Transverse colon (tissue), 4 donors: ENCODE measurements around the gene ZNF775. TPM values are rescaled to one million over a fixed set of nuclear protein-coding genes. Genes with fewer than 3 reads are reported as not detected.

ENCODE experiments used
- DNase-seq: peaks from one replicate; pipeline ENCODE4 v3.0.0-alpha.2; 2019
- H3K27ac ChIP-seq, 4 donors: fragments of 200-600 bp; sonication (generic); 2 replicates each; pipeline ENCODE4 v1.5.1; 2016 to 2018; ENCODE audit warnings: inconsistent platforms in 4 of 4
- H3K27me3 ChIP-seq: fragments of 200-600 bp; sonication (generic); 2 replicates; pipeline ENCODE4 v1.5.1; 2017; ENCODE audit warnings: inconsistent platforms
- H3K36me3 ChIP-seq, 4 donors: fragments of 200-600 bp; sonication (generic); 2 replicates each; pipeline ENCODE4 v1.5.1; 2017 to 2019; ENCODE audit warnings: inconsistent platforms in 4 of 4
- H3K4me1 ChIP-seq, 4 donors: fragments of 200-600 bp; sonication (generic); 2 replicates each; pipeline ENCODE4 v1.5.1; 2017 to 2020; ENCODE audit warnings: inconsistent platforms in 4 of 4
- H3K4me3 ChIP-seq, 4 donors: fragments of 200-600 bp; sonication (generic); 1 replicate in 1 of 4; 2 replicates in 3 of 4; pipeline versions ENCODE4 v1.5.1 to v1.6.1; 2017 to 2019; ENCODE audit warnings: inconsistent platforms in 4 of 4
- H3K9me3 ChIP-seq, 2 donors: fragments of 200-600 bp; sonication (generic); 2 replicates each; pipeline ENCODE4 v1.5.1; 2017 to 2019; ENCODE audit warnings: inconsistent platforms in 2 of 2
- CTCF ChIP-seq, 5 experiments: fragments of 200-600 bp in 3 of 5; fragments of 450-650 bp in 2 of 5; sonication (generic) in 3 of 5; IDR thresholded peaks; 1 replicate in 2 of 5; 2 replicates in 3 of 5; pipeline ENCODE4 v1.5.1; 2016 to 2017; ENCODE audit warnings: antibody characterized with exemption in 5 of 5, inconsistent platforms in 3 of 5, mild to moderate bottlenecking in 2 of 5, moderate library complexity in 1 of 5
- EP300 ChIP-seq: sonication (generic); formaldehyde crosslinking; IDR thresholded peaks from one replicate; pipeline ENCODE4 v1.6.1; 2017; ENCODE audit warnings: antibody characterized with exemption, low read depth
- POLR2A ChIP-seq: fragments of 450-650 bp; IDR thresholded peaks from one replicate; pipeline ENCODE4 v1.6.1; 2016; ENCODE audit warnings: antibody characterized with exemption, mild to moderate bottlenecking, moderate library complexity
- POLR2AphosphoS5 ChIP-seq, 3 donors: sonication (generic); formaldehyde crosslinking; IDR thresholded peaks; one replicate each; pipeline ENCODE4 v1.6.1; 2016; ENCODE audit warnings: antibody characterized with exemption in 3 of 3
- WGBS, 2 donors: methylation state at CpG; one replicate each; pipeline ENCODE4 v1.1.5; 2018; ENCODE audit warnings: low coverage in 1 of 2; 5-methylcytosine and 5-hydroxymethylcytosine counted together
- in situ Hi-C, 4 donors: fragments of 200-750 bp; cut with MboI; loops; one replicate each; pipeline versions ENCODE4 v1.15.0 to v1.15.1; 2017; ENCODE audit warnings: low sequenced_read_pairs in 3 of 4, low pct_ligation_motif_present in 1 of 4, low pct_unique_long_range_greater_than_20kb in 1 of 4
- intact Hi-C: fragments of 100-400 bp; cut with DNase I; formaldehyde crosslinking; loops from one replicate; pipeline ENCODE4 v1.15.1; 2023; ENCODE audit warnings: low total_unique reads
- total RNA-seq, 4 donors: library from RNA; depleted of rRNA; stranded (reverse); fragments of >200 nt; gene quantifications; one replicate each; pipeline ENCODE4 v1.1.0, GENCODE V29; 2016

ZNF775 gene
- total RNA-seq, 4 donors from 2014 or later, result 8.9 to 75.2 (median 15.2) TPM

GRCh38 chr7:150360363-150361058, 18.6 kb upstream of the ZNF775 start:
- no peak for DNase-seq
- no peaks in the 10 kb centered on the region for H3K9me3 ChIP-seq
- no peaks in the 10 kb centered on the region for H3K27me3 ChIP-seq
- 68 to 69% methylated on average over 5 of the region's 5 CpGs for WGBS, 2 donors
- H3K27ac ChIP-seq, result no peak overlapping the region
- intact Hi-C loops (no loop called here), in situ Hi-C loops (no loop called here)
- peaks cover 0 to 14% (median 8%) of the 10 kb centered on the region in 4 donors for H3K4me1 ChIP-seq
- H3K4me3 ChIP-seq, result no peak overlapping the region
- no peaks in the 10 kb centered on the region for H3K36me3 ChIP-seq
- no peak for TF ChIP-seq POLR2AphosphoS5 (IDR thresholded peaks at IDR 0.05)
- TF ChIP-seq EP300, result no peak
- no peak for TF ChIP-seq POLR2A
- no peak for TF ChIP-seq CTCF (IDR thresholded peaks at IDR 0.05)

- no peaks in the 10 kb centered on the region for H3K36me3 ChIP-seq
- whole genome bisulfite sequencing, 2 donors, result 59 to 78% methylated on average over 2 to 7 of the region's 7 CpGs
- no peaks in the 10 kb centered on the region for H3K27me3 ChIP-seq
- intact Hi-C loops (no loop called here), in situ Hi-C loops (no loop called here)
- H3K9me3 ChIP-seq, result no peaks in the 10 kb centered on the region
- no peak for DNase-seq
- peaks cover 0 to 12% (median 3%) of the 10 kb centered on the region in 4 donors for H3K4me1 ChIP-seq
- H3K4me3 ChIP-seq, result no peak overlapping the region
- TF ChIP-seq CTCF (IDR thresholded peaks at IDR 0.05) (no peak), POLR2A (no peak), POLR2AphosphoS5 (IDR thresholded peaks at IDR 0.05) (no peak), EP300 (no peak)
- peak overlapping the region in 1 of 4 donors; percentile 2 for H3K27ac ChIP-seq
Observed at GRCh38 chr7:150361402-150361801, 17.7 kb upstream of the ZNF775 start.

GRCh38 chr7:150361807-150362621, 17.1 kb upstream of the ZNF775 start:
- in situ Hi-C loops (no loop called here), intact Hi-C loops (no loop called here)
- H3K4me1 ChIP-seq, result peaks cover 0 to 13% (median 0%) of the 10 kb centered on the region in 4 donors
- no peak overlapping the region for H3K4me3 ChIP-seq
- TF ChIP-seq POLR2A, result no peak
- TF ChIP-seq POLR2AphosphoS5 (IDR thresholded peaks at IDR 0.05), result no peak
- no peak for TF ChIP-seq EP300
- TF ChIP-seq CTCF (IDR thresholded peaks at IDR 0.05), result no peak
- H3K27ac ChIP-seq, result no peak overlapping the region
- no peaks in the 10 kb centered on the region for H3K36me3 ChIP-seq
- 68 to 83% methylated on average over 13 to 18 of the region's 18 CpGs for WGBS, 2 donors
- no peaks in the 10 kb centered on the region for H3K9me3 ChIP-seq
- H3K27me3 ChIP-seq, result no peaks in the 10 kb centered on the region
- no peak for DNase-seq

- intact Hi-C loops (no loop called here), in situ Hi-C loops (no loop called here)
- Histone ChIP-seq H3K4me1 (peaks cover 0 to 23% (median 5%) of the 10 kb centered on the region in 4 donors), H3K4me3 (no peak overlapping the region), H3K9me3 (no peaks in the 10 kb centered on the region), H3K36me3 (no peaks in the 10 kb centered on the region), H3K27ac (peak overlapping the region in 1 of 4 donors; percentile 13), H3K27me3 (no peaks in the 10 kb centered on the region)
- DNase-seq, result no peak
- WGBS, 2 donors, result 85 to 89% methylated on average over 3 to 4 of the region's 4 CpGs
- TF ChIP-seq CTCF (IDR thresholded peaks at IDR 0.05), result no peak
- no peak for TF ChIP-seq EP300
- no peak for TF ChIP-seq POLR2A
- TF ChIP-seq POLR2AphosphoS5 (IDR thresholded peaks at IDR 0.05), result no peak
Observed at GRCh38 chr7:150363370-150363769, 15.8 kb upstream of the ZNF775 start.
